Measurements from ENCODE around the gene EML1. TPM values are rescaled to one million over a fixed set of nuclear protein-coding genes. Genes with fewer than 3 reads are reported as not detected.

The EML1 gene
- total RNA-seq, 2 experiments from 2014 or later: 0.59 TPM; not detected in 1

- no peak overlapping the region for H3K4me3 ChIP-seq (ENCODE audit: low read length)
- CTCF ChIA-PET: no interaction called here
- TF ChIP-seq CTCF (IDR thresholded peaks at IDR 0.05): no peak
- no peak for DNase-seq
- H3K9me3 ChIP-seq (ENCODE audit: control insufficient read depth in 1 of 2, insufficient read depth in 1 of 2, low read length in 2 of 2): no peaks in the 10 kb centered on the region
- no peak for ATAC-seq (ENCODE audit: poor library complexity)
- H3K27ac Mint-ChIP-seq: no peak overlapping the region
- H3K27me3 Mint-ChIP-seq: peaks cover 9% of the 10 kb centered on the region
- no peak overlapping the region for H3K27ac ChIP-seq (ENCODE audit: low read depth in 1 of 2, low read length in 2 of 2)
- peaks cover 4% of the 10 kb centered on the region for H3K4me1 Mint-ChIP-seq (ENCODE audit: low read depth)
- peaks cover under 1% of the 10 kb centered on the region for H3K4me1 ChIP-seq (ENCODE audit: insufficient read depth, low read length)
- H3K4me3 Mint-ChIP-seq: no peak overlapping the region
- H3K9me3 Mint-ChIP-seq: peaks cover 7% of the 10 kb centered on the region
- H3K27me3 ChIP-seq (ENCODE audit: control insufficient read depth in 1 of 2, insufficient read depth in 2 of 2, low read length in 2 of 2): peaks cover 0 to 1% of the 10 kb centered on the region in 2 experiments
- H3K36me3 ChIP-seq (ENCODE audit: insufficient read depth, low read length): no peaks in the 10 kb centered on the region
- intact Hi-C loops (cut with DNase I, micrococcal nuclease): no loop called here
- POLR2A ChIA-PET: no interaction called here
- no peaks in the 10 kb centered on the region for H3K36me3 Mint-ChIP-seq (ENCODE audit: low read depth)
These were observed 159.2 kb downstream of the EML1 start for GRCh38 chr14:99952453-99952852.

- no peak overlapping the region for H3K27ac Mint-ChIP-seq
These were observed 162.7 kb downstream of the EML1 start for GRCh38 chr14:99955826-99956455.

GRCh38 chr14:99958380-99958779 is 165.2 kb downstream of the EML1 start:
- ATAC-seq (ENCODE audit: poor library complexity) (no peak), DNase-seq (no peak)
- Mint-ChIP-seq H3K4me3 (no peak overlapping the region), H3K4me1 (ENCODE audit: low read depth) (no peaks in the 10 kb centered on the region), H3K27me3 (peaks cover 26% of the 10 kb centered on the region), H3K27ac (no peak overlapping the region), H3K36me3 (ENCODE audit: low read depth) (no peaks in the 10 kb centered on the region), H3K9me3 (peaks cover 3% of the 10 kb centered on the region)
- CTCF ChIA-PET: interaction anchor here (1.9 kb wide), 1 partner anchor 11 kb away, joined by 7 read pairs; no protein-coding TSS in a partner anchor
- Histone ChIP-seq H3K4me1 (ENCODE audit: insufficient read depth, low read length) (no peaks in the 10 kb centered on the region), H3K4me3 (ENCODE audit: low read length) (no peak overlapping the region), H3K27ac (ENCODE audit: low read depth in 1 of 2, low read length in 2 of 2) (no peak overlapping the region), H3K27me3 (ENCODE audit: control insufficient read depth in 1 of 2, insufficient read depth in 2 of 2, low read length in 2 of 2) (peaks cover 4 to 14% of the 10 kb centered on the region in 2 experiments), H3K36me3 (ENCODE audit: insufficient read depth, low read length) (no peaks in the 10 kb centered on the region), H3K9me3 (ENCODE audit: control insufficient read depth in 1 of 2, insufficient read depth in 1 of 2, low read length in 2 of 2) (no peaks in the 10 kb centered on the region)
- intact Hi-C loops (cut with DNase I, micrococcal nuclease): no loop called here
- POLR2A ChIA-PET: no interaction called here
- TF ChIP-seq CTCF (IDR thresholded peaks at IDR 0.05): no peak

More at GRCh38 chr14:99955826-99956455, 162.7 kb downstream of the EML1 start:
- Histone ChIP-seq H3K9me3 (ENCODE audit: control insufficient read depth in 1 of 2, insufficient read depth in 1 of 2, low read length in 2 of 2) (no peaks in the 10 kb centered on the region), H3K27ac (ENCODE audit: low read depth in 1 of 2, low read length in 2 of 2) (no peak overlapping the region), H3K4me3 (ENCODE audit: low read length) (no peak overlapping the region), H3K27me3 (ENCODE audit: control insufficient read depth in 1 of 2, insufficient read depth in 2 of 2, low read length in 2 of 2) (peaks cover 0 to 4% of the 10 kb centered on the region in 2 experiments), H3K36me3 (ENCODE audit: insufficient read depth, low read length) (no peaks in the 10 kb centered on the region), H3K4me1 (ENCODE audit: insufficient read depth, low read length) (no peaks in the 10 kb centered on the region)
- TF ChIP-seq CTCF (IDR thresholded peaks at IDR 0.05): no peak
- DNase-seq (no peak), ATAC-seq (ENCODE audit: poor library complexity) (no peak)
- no peak overlapping the region for H3K4me3 Mint-ChIP-seq
- intact Hi-C loops (cut with DNase I, micrococcal nuclease): no loop called here
- peaks cover 7% of the 10 kb centered on the region for H3K9me3 Mint-ChIP-seq
- ChIA-PET CTCF (no interaction called here), POLR2A (no interaction called here)
- H3K27me3 Mint-ChIP-seq: peaks cover 8% of the 10 kb centered on the region
- H3K4me1 Mint-ChIP-seq (ENCODE audit: low read depth): no peaks in the 10 kb centered on the region
- H3K36me3 Mint-ChIP-seq (ENCODE audit: low read depth): no peaks in the 10 kb centered on the region

Data from CD4-positive, alpha-beta T cell (primary cell).